Kidney (tissue), 14 donors: ENCODE data around the gene FXYD4. TPM values are rescaled to one million over a fixed set of nuclear protein-coding genes. Genes with fewer than 3 reads are reported as not detected.
A peak's percentile ranks its signal among the peaks of the same experiment; 100 is the strongest.

ENCODE experiments used
- DNase-seq, 5 donors: peaks; one replicate each; pipeline ENCODE4 v3.0.0-alpha.2; 2013 to 2020
- FAIRE-seq: peaks from 2 replicates; lab custom pipeline; 2012; peaks lifted over from hg19 to GRCh38; lab: Jason Lieb, UNC
- H3K27ac ChIP-seq, 2 donors: one replicate each; pipeline ENCODE4 v1.7.0; 2013; ENCODE audit warnings: low read depth in 2 of 2, low read length in 2 of 2, inconsistent platforms in 1 of 2
- H3K27me3 ChIP-seq: one replicate; pipeline ENCODE4 v1.7.1; 2013; ENCODE audit warnings: low read length, inconsistent platforms; ENCODE audit not compliant: control insufficient read depth, insufficient read depth
- H3K36me3 ChIP-seq, 3 donors: one replicate each; pipeline versions ENCODE4 v1.7.0 to v1.7.1; 2013; ENCODE audit warnings: low read length in 3 of 3, control low read depth in 1 of 3, inconsistent platforms in 1 of 3; ENCODE audit not compliant: insufficient read depth in 3 of 3, control insufficient read depth in 2 of 3
- H3K4me1 ChIP-seq, 3 donors: one replicate each; pipeline versions ENCODE4 v1.7.0 to v1.7.1; 2013; ENCODE audit warnings: low read length in 3 of 3, inconsistent platforms in 1 of 3, low read depth in 1 of 3; ENCODE audit not compliant: control insufficient read depth in 2 of 3, insufficient read depth in 2 of 3
- H3K4me3 ChIP-seq, 3 donors: one replicate each; pipeline versions ENCODE4 v1.7.0 to v1.8.1; 2013; ENCODE audit warnings: low read length in 3 of 3, control low read depth in 1 of 3, inconsistent platforms in 1 of 3
- H3K9ac ChIP-seq, 3 donors: one replicate each; pipeline versions ENCODE4 v1.7.0 to v1.7.1; 2013; ENCODE audit warnings: low read length in 3 of 3, control low read depth in 1 of 3, inconsistent platforms in 1 of 3
- H3K9me3 ChIP-seq, 3 donors: one replicate each; pipeline versions ENCODE4 v1.7.0 to v1.7.1; 2013; ENCODE audit warnings: low read length in 3 of 3, control low read depth in 1 of 3, inconsistent platforms in 1 of 3; ENCODE audit not compliant: control insufficient read depth in 2 of 3, insufficient read depth in 1 of 3
- intact Hi-C: fragments of 100-400 bp; cut with DNase I; formaldehyde crosslinking; loops from one replicate; pipeline ENCODE4 v1.11.1; 2022
- polyA plus RNA-seq: library from polyadenylated mRNA; stranded (reverse); fragments of 350-450 nt; fragmentation: Illumina TruSeq; extraction: RNeasy Lipid Tissue Mini Kit (QIAGEN cat#74804); gene quantifications from one replicate; pipeline ENCODE4 v1.2.3, GENCODE V29; 2014; ENCODE audit warnings: low read depth, low replicate concordance; ENCODE audit not compliant: insufficient read depth
- total RNA-seq: library from RNA; stranded (reverse); fragmentation: NEBNext Ultra II Directional; extraction: Animal tissue kit (Norgen Biotek cat#: 25700); gene quantifications from one replicate; pipeline ENCODE4 v1.2.1, GENCODE V29; 2021
- TF ChIP-seq, protein P1 (sequence below): IDR thresholded peaks from 3 replicates; pipeline ENCODE4 v1.5.1; 2012; ENCODE audit warnings: mild to moderate bottlenecking, moderate library complexity, borderline replicate concordance; ENCODE audit not compliant: insufficient read depth; ENCODE audit errors: extremely low read depth
- donor health status: control.
- donor health status: control.
- donor health status: control.
- donor health status: control.
- donor health status: control.
- donor health status: DM: yes; HTN: yes; CAD: no.
- donor health status: Normal renal cell carcinoma (clear cell type).

Gene FXYD4
- total and polyA plus RNA-seq, 2 donors from 2014 or later: 109 to 392 TPM

DNA sequence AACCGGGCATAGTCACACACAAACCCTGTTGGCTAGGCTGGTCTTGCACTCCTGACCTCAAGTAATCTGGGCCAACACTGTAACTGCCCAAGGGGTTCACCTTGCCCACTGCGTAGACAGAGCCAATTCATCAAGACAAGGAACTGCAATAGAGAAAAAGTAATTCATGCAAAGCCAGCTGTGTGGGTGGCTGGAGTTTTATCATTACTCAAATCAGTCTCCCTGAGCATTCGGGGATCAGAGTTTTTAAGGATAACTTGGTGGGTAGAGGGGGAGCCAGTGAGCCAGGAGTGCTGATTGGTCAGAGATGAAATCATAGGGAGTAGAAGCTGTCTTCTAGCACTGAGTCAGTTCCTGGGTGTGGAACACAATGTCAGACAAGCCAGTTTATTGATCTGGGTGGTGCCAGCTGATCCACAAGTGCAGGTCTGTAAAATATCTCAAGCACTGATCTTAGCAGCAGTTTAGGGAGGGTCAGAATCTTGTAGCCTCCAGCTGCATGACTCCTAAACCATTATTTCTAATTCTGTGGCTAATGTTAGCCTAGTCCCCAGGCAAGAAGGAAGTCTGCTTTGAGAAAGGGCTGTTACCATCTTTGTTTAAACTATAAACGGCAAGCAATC lies 15.6 kb upstream of the FXYD4 start:
- H3K4me1 ChIP-seq: no peaks in the 10 kb centered on the region
- no peak overlapping the region for H3K27ac ChIP-seq
- DNase-seq (no peak), FAIRE-seq (no peak)
- no peaks in the 10 kb centered on the region for H3K27me3 ChIP-seq
- no peaks in the 10 kb centered on the region for H3K9me3 ChIP-seq
- TF ChIP-seq, protein P1, sequence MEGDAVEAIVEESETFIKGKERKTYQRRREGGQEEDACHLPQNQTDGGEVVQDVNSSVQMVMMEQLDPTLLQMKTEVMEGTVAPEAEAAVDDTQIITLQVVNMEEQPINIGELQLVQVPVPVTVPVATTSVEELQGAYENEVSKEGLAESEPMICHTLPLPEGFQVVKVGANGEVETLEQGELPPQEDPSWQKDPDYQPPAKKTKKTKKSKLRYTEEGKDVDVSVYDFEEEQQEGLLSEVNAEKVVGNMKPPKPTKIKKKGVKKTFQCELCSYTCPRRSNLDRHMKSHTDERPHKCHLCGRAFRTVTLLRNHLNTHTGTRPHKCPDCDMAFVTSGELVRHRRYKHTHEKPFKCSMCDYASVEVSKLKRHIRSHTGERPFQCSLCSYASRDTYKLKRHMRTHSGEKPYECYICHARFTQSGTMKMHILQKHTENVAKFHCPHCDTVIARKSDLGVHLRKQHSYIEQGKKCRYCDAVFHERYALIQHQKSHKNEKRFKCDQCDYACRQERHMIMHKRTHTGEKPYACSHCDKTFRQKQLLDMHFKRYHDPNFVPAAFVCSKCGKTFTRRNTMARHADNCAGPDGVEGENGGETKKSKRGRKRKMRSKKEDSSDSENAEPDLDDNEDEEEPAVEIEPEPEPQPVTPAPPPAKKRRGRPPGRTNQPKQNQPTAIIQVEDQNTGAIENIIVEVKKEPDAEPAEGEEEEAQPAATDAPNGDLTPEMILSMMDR: no peak
- H3K9ac ChIP-seq: no peak overlapping the region
- H3K4me3 ChIP-seq: no peak overlapping the region
- intact Hi-C loops: no loop called here
- no peaks in the 10 kb centered on the region for H3K36me3 ChIP-seq

DNA sequence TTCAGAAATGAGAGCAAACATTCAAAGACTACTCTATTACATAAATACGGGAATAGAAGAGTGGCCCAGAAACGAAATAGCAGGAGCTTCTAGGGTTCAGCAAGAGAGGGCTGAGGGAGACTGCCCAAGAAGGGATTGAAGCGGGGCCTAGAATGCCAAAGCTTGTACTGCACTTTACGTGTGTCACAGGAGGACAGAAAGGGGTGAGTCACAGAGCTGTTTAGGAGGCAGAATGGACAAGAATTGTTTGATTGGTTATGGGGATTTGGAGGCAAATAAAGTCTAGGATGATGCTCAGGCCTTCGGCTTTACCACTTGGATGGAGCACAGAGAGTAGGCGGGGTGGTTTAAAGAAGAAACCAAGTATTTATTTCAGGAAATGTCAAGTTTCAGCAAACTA lies 11.3 kb upstream of the FXYD4 start:
- DNase-seq (no peak), FAIRE-seq (no peak)
- Histone ChIP-seq H3K4me3 (no peak overlapping the region), H3K27me3 (no peaks in the 10 kb centered on the region), H3K36me3 (no peaks in the 10 kb centered on the region), H3K9ac (no peak overlapping the region), H3K27ac (no peak overlapping the region), H3K4me1 (peaks cover 0 to 6% (median 0%) of the 10 kb centered on the region in 3 donors), H3K9me3 (no peaks in the 10 kb centered on the region)
- TF ChIP-seq, protein P1: no peak
- intact Hi-C loops: no loop called here

GRCh38 chr10:43361547-43362190 lies 9.8 kb upstream of the FXYD4 start:
- peak overlapping the region; percentile 71 to 86 (median 79) for H3K9ac ChIP-seq
- DNase-seq (peak in 1 of 5 donors; percentile 31), FAIRE-seq (no peak)
- intact Hi-C loops: no loop called here
- H3K27me3 ChIP-seq: no peaks in the 10 kb centered on the region
- H3K36me3 ChIP-seq: no peaks in the 10 kb centered on the region
- peak overlapping the region; percentile 89 to 97 (median 92) for H3K4me3 ChIP-seq
- TF ChIP-seq, protein P1: no peak
- H3K27ac ChIP-seq: peak overlapping the region; percentile 77 to 88
- peaks cover 0 to 6% (median 0%) of the 10 kb centered on the region in 3 donors for H3K4me1 ChIP-seq
- no peaks in the 10 kb centered on the region for H3K9me3 ChIP-seq
